T-helper 2 cell (primary cell): ENCODE data around the gene MORC1.
"Not testable (repeated sequence)": the region's sequence is repeated elsewhere in the genome, so short reads cannot be mapped to it uniquely, and the experiment has no call there.

Source experiments
- DNase-seq, 5 experiments: peaks; one replicate each; pipeline versions ENCODE4 v3.0.0 to v3.0.0-alpha.2; 2012 to 2022

The MORC1 gene

DNA sequence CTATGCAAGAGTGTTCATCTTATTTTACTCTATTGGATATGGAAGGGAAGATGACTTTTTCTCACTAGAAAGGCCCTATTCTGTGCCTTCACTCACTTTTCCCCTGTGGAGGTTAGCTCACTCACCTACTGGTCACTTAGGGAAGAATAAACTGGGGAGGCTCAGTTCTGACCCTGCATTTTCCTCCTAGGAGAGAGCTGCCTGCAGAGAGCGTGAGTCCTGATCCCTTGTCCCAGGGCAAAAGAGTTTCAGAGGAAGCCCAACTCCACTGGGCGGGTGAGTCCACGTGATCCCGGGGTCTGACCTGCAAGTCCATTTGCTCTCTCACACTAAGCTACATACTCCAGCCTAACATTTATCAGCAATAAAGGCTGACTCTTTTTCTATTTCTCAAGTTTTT is 8.4 kb downstream of the MORC1 start:
- DNase-seq = no peak

DNA sequence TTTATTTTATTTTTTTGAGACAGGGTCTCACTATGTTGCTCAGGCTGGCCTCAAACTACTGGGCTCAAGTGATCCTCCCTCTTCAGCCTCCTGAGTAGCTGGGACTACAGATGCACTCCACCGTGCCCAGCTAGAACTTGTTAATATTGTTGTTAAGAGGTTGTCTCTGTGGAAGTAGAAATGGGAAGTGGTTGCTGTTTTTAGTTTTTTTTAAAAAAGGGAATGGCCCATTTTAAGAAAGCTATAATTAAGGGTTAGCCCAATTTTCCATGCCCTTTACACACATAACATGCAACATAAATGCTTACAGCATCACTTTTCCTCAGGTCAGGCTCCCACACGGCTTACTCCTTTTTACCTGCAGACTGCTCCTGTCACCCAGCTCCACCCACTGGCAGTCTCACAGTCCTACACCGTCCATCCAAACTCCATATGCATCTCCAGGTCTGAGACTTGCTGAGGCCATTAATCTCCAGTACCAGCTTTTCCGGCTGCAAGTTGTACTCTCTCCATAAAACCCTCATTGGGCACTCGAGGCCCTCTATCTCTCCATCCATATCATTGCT is 19.8 kb downstream of the MORC1 start:
- no peak for DNase-seq

GRCh38 chr3:109095166-109095565 is 22.8 kb downstream of the MORC1 start:
- DNase-seq = no peak

DNA sequence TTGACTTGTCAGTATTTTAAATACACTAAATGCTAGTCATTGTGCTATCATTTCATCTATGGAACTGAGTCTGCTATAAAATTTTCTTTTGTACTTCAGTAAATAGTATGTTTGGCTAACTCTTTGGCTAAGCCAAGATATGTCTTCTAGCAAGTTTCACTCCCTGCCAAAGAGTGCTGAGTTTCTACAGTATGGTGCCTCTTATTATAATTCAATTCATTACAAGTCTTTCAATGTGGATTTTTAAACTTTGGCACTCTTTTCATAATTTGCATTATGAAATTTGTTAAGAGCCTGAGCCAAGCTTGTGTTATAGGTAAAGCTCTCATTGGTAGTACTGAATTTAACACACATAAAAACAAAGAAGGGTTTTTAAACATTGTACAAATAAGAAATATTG is 24.4 kb downstream of the MORC1 start:
- DNase-seq = no peak

DNA sequence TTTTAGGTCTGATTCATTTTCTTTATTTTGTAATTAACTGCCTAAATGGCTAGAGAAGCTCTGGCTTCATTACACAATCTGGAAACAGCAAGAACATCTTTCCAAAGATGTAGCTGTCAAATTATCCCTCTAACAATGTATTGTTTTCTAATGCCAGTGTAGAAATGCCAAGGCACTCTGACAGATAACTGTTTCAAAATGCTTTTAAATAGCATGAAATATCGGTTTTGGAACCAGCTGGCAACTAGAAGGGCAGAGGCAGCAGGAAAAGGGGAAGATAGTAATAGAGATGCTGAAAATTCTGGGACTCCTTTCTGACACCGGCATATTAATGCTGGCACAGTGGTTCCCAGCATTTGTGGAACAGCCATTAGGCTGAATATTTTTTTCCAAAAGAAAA is 26.1 kb downstream of the MORC1 start:
- no peak for DNase-seq

GRCh38 chr3:109089265-109089664 is 28.7 kb downstream of the MORC1 start:
- no peak for DNase-seq

DNA sequence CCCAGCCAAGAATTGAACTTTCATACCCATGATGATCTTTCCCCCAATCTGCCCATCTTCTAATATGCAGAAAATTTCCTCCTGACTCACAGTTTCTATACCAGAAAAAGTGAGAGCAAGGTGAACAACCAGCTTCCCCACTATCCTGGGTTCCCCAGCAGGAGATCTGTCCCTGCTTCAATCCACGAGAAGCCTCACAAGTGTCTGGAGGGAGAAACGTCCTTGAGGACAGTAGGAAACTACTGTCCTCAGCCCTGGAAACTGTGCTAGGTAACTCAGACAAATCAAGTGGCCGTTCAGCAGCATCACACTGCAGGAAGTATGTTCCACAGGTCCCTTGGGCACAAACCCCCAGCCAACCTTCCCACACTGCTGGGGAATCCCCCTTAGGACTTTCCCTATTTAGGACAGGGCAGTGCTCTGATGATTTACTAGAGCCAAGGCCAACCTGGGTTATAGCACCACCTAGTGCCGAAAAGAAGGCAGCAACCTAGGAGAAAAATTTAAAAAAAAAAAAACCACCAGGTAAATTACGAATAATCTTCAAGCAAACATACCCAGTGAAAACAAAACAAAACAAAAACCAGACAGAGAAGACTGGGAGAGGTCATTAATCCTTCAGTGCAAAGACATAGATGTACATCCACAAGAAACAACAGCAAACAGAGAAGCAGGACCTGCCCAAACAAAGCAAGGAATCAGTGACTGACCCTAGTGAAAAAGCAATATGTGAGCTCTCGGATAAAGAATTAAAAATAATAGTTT is 36.0 kb downstream of the MORC1 start:
- peak in 1 of 5 experiments; percentile 34 for DNase-seq

DNA sequence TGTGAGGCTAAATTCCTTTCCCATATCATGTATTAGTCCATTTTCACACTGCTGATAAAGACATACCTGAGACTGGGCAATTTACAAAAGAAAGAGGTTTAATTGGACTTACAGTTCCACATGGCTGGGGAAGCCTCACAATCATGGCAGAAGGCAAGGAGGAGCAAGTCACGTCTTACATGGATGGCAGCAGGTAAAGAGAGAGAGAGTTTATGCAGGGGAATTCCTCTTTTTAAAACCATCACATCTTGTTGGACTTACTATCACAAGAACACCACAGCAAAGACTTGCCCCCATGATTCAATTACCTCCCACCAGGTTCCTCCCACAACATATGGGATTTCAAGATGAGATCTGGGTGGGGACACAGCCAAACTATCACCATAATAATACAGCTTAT is 37.8 kb downstream of the MORC1 start:
- DNase-seq = not testable (repeated sequence)

GRCh38 chr3:109073116-109073515 is 44.8 kb downstream of the MORC1 start:
- DNase-seq = no peak

DNA sequence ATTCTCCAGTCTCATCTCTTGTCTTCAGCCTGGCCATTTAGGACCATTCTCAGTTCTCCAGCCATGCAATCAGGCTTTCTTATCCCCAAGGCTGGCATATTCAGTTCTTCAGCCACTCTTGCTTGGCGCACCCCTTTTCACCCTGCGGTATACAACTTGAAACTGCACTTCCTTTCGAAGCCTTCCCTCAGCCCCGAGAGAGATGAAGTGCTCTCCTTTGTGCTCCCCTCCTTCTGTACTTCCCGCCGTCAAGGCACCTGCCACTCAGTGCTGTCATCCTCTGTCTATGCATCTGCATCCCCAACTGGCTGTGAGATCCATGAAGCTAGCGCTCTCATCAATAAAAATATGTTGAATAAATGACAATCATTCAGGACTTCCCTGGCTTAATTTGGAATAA is 45.7 kb downstream of the MORC1 start:
- DNase-seq = peak in 1 of 5 experiments; percentile 17

- no peak for DNase-seq
These were observed 46.4 kb downstream of the MORC1 start for GRCh38 chr3:109071350-109072142.

GRCh38 chr3:109070211-109070610 is 47.7 kb downstream of the MORC1 start:
- DNase-seq = no peak

DNA sequence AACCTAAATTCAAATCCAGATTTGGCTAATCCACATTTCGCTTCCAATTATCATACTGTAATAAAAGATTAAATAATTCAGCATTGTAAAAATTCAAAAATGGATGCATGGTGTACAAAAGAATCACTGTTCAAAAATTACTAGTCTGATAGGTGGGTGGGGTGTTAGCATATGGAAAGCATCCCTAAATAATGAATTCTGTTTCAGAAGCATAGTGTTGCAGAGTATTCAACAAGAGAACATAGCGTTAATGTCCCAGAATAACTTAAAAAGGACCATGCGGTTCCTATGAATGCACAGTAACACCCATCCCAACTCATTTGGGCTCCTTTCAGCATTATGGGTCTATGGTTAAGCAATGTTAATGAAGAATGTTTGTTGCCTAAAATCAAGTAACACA is 51.1 kb downstream of the MORC1 start:
- DNase-seq = no peak

- DNase-seq = no peak
These were observed 58.7 kb downstream of the MORC1 start for GRCh38 chr3:109059264-109059663.

GRCh38 chr3:109057616-109058015 is 60.3 kb downstream of the MORC1 start:
- no peak for DNase-seq

- no peak for DNase-seq
These were observed 60.9 kb downstream of the MORC1 start for GRCh38 chr3:109057056-109057455.

DNA sequence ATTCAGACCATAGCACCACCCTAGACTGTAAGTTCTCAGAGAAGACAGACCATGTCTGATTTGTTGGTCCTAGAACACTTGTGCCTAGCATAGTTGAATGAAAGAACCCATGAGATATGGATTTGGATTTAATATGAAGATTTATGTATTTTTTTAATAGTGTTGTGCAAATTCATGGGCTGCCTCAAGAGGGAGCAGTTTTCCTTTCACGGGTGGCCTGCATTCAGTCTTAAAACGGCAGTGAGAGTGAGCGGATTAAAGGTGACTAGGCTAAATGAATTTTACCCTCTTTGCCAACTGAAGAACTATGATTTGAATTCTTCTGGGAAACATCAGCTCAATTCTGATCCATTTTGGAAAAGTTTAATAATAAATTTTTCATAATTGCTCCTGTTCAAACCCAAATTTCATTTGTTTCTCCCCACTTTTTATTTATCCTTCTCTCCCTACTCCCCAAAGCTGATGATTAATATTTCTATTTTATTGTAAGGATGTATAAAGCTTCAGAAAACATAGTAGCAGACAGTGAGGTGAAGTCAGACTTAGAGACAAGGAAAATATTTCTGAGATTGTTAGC is 67.3 kb downstream of the MORC1 start:
- DNase-seq = peak in 1 of 5 experiments; percentile 40

GRCh38 chr3:109047366-109047765 is 70.6 kb downstream of the MORC1 start:
- no peak for DNase-seq

DNA sequence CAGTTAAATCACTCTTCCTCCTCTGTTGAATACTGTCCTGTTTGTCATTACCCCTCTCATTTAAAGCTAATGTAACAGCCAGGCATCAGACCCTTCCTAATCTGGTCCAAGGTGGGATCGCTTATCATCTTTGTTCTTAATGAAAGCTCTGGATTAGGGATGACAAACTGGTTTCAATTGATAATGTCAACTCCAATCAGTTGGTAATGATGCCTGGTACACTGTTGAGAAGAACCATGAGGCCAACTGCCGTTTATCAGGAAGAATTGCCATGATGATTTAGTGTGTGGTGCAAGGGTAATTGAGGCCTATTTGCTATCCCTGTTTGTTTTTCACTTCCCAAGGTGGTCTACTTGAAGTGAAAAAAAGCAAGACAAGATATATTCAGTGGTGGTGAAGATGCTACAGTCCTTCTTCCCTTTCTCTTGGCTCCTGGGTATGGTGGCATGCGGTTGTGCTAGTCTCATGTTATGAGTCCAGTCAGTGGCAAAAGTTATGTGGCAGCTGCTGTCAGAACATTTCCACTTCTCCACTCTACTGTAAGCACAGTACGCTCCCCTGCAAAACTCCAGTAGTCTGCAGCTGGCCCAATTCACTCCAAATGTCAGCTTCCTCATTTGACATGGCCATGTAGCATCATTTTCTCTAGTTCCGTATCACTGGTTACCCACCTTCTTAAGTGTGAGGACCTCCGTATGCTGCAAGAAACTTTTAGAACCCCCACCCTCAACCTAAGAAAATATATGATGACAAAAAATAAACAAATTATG is 72.5 kb downstream of the MORC1 start:
- no peak for DNase-seq

GRCh38 chr3:109035082-109035481 is 82.9 kb downstream of the MORC1 start:
- DNase-seq = no peak

DNA sequence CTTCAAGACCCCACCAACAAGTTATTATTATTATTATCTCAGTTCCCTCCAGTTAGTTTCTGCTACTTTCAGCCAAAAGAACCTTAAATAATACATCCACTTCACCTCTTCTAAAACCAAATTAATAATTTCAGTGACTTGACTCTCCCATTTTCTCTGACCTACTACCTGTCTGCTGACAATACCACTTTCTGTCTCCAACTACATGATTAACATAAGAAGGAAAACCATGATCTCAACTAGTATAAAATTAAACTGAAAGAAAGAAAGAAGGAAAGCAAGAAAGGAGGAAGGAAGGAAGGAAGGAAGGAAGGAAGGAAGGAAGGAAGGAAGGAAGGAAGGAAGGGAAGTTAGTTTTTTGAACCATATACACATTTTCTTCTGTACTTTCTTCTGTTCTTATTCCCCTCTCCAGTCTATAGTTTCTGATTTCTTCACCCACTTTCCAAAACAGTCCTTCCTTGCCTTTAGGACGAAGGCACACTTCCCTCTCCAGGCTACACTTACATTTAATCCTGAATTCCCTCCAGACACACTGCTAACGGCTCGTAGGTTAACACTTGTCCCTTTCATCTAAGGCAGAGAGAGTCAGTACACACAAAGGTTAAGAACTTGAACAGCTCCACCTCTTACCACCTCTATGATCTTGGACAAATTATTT is 84.8 kb downstream of the MORC1 start:
- DNase-seq = no peak

DNA sequence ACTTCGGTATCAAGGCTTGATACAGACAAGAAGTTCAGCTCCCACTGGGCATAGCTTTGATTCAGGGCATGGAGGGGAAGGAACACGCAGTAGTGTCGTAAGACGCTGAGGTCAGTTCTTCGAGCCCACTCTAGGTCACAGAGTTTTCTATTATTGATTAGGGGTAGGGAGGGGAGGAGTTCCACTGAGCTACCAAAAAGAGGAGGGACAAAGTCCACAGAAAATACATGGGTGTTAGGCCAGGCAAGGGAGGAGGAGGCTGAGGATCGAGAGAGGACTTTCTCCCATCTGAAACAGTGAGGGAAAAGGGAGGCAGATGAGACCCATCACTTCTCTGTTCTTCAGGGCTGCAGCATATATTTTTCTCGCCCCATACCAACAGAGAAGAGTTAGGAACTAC is 89.2 kb downstream of the MORC1 start:
- DNase-seq = no peak
